GM12874 (cell line): Measurements from ENCODE around the gene RHOBTB3.

ENCODE experiments used
- TF ChIP-seq, protein P1 (sequence below): IDR thresholded peaks from 2 replicates; pipeline ENCODE4 v1.5.1; 2011; ENCODE audit warnings: low read depth, mild to moderate bottlenecking, control low read depth, low read length, moderate library complexity; ENCODE audit not compliant: insufficient read depth

Gene RHOBTB3

GRCh38 chr5:95743877-95744276 lies 12.7 kb downstream of the RHOBTB3 start:
- TF ChIP-seq, protein P1, sequence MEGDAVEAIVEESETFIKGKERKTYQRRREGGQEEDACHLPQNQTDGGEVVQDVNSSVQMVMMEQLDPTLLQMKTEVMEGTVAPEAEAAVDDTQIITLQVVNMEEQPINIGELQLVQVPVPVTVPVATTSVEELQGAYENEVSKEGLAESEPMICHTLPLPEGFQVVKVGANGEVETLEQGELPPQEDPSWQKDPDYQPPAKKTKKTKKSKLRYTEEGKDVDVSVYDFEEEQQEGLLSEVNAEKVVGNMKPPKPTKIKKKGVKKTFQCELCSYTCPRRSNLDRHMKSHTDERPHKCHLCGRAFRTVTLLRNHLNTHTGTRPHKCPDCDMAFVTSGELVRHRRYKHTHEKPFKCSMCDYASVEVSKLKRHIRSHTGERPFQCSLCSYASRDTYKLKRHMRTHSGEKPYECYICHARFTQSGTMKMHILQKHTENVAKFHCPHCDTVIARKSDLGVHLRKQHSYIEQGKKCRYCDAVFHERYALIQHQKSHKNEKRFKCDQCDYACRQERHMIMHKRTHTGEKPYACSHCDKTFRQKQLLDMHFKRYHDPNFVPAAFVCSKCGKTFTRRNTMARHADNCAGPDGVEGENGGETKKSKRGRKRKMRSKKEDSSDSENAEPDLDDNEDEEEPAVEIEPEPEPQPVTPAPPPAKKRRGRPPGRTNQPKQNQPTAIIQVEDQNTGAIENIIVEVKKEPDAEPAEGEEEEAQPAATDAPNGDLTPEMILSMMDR: no peak

- TF ChIP-seq, protein P1: no peak
These were observed 15.1 kb downstream of the RHOBTB3 start for GRCh38 chr5:95746194-95746593.

DNA sequence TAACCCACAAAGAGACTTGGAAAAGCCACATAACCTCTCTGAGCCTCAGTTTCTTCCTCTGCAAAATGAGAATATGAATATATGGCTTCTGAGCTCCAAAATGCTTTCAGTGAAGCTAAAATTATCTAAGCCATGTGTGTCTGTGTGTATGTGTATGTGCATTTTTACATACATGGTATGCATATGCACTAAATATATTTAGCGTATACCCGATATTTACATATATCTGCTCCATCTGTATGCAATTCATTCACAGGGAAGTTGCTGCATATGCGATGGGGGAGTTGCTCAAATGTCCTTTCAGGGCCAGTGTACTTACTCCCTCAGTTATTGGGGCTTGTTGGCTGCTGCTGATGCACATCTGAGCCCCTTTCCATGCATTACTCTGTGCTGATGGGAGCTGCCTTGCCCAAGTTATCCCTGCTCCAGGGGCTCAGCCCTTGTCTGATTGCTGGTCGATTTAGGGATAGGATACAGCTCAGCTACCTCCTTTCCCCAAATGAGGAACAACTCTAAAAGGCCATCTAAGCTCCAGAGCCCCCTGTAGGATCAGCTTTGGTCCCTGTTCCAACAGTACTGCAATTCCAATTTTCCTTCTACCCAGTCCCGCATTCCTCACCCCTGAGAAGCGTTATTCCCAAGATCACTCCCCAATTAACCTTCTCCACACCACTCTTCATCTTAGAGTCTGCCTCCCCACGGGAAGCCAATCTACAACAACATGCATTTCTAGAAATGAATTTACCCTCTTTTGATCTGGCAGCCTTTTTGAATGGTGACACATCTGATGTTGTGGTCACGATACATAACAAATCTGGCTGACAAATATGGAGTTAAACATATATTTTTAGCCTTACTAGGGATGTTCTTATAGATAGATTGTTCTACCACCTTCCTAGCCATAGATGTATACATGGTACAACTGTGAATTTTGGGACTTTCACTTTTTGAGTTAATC lies 15.9 kb downstream of the RHOBTB3 start:
- TF ChIP-seq, protein P1: no peak

DNA sequence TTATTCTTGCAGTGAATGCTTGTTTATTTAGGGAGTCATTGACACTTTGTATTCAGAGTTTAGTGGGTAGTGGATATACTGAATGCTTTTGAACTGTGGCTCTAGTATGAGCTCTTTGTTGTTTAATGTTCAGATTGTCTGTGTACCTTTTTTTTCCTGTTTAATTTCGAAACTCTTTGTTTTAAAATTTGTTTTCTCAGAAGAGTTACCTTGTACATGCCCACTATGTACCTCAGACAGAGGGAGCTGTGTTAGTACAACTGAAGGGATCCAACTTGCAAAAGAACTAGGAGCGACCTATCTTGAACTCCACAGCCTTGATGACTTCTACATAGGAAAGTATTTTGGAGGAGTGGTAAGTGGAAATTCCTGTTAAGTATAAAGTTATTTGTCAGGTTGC lies 17.0 kb downstream of the RHOBTB3 start:
- TF ChIP-seq, protein P1: no peak

GRCh38 chr5:95754545-95754944 lies 23.4 kb downstream of the RHOBTB3 start:
- TF ChIP-seq, protein P1: no peak

DNA sequence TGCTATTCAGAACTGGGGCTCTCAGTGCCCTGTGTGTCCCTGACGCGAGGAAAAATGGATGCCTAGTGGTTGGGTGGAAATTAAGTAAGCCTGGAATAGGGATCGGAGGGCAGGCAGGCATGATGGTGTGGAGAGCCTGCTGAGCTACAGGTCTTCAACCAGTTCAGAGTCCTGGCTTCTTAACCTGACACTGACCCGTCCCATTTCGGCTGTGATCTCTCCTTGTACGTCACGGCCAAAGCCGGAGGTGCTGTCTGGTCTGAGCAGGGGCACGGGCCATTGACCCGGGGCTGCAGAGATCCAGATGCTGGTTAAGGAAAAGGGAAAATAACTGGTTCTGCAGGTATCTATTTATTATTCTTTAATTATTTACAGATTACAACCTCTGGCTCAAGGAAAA lies 27.9 kb downstream of the RHOBTB3 start:
- TF ChIP-seq, protein P1: no peak

- TF ChIP-seq, protein P1: no peak
These were observed 28.5 kb downstream of the RHOBTB3 start for GRCh38 chr5:95759634-95760033.
